Tibial nerve (tissue), 4 donors: ENCODE results near the gene SNAPC4. TPM values are rescaled to one million over a fixed set of nuclear protein-coding genes. Genes with fewer than 3 reads are reported as not detected.

Experiments used
- DNase-seq, 2 donors: peaks; one replicate each; pipeline ENCODE4 v3.0.0-alpha.2; 2019; ENCODE audit warnings: low spot score in 2 of 2
- H3K27ac ChIP-seq, 4 donors: fragments of 200-600 bp; sonication (generic) in 3 of 4; one replicate each; pipeline ENCODE4 v1.5.1; 2017 to 2019; ENCODE audit warnings: mild to moderate bottlenecking in 1 of 4
- H3K27me3 ChIP-seq, 2 donors: fragments of 200-600 bp; sonication (generic) in 1 of 2; one replicate each; pipeline versions ENCODE4 v1.5.1 to v1.6.0; 2017 to 2019
- H3K36me3 ChIP-seq, 3 donors: fragments of 200-600 bp; sonication (generic); one replicate each; pipeline ENCODE4 v1.5.1; 2018 to 2019
- H3K4me1 ChIP-seq, 4 donors: fragments of 200-600 bp; sonication (generic) in 3 of 4; one replicate each; pipeline ENCODE4 v1.5.1; 2017 to 2019
- H3K4me3 ChIP-seq, 4 donors: fragments of 200-600 bp; sonication (generic) in 3 of 4; one replicate each; pipeline ENCODE4 v1.5.1; 2017 to 2019; ENCODE audit warnings: mild to moderate bottlenecking in 1 of 4, moderate library complexity in 1 of 4
- H3K9me3 ChIP-seq, 4 donors: fragments of 200-600 bp; sonication (generic) in 3 of 4; one replicate each; pipeline ENCODE4 v1.5.1; 2017 to 2019
- CTCF ChIP-seq, 5 experiments: fragments of 200-600 bp in 3 of 5; fragments of 450-650 bp in 2 of 5; sonication (generic) in 3 of 5; IDR thresholded peaks; one replicate each; pipeline ENCODE4 v1.5.1; 2016 to 2019; ENCODE audit warnings: antibody characterized with exemption in 5 of 5, mild to moderate bottlenecking in 3 of 5, moderate library complexity in 2 of 5
- EP300 ChIP-seq, 2 donors: sonication (generic); formaldehyde crosslinking; IDR thresholded peaks; one replicate each; pipeline ENCODE4 v1.6.1; 2017; ENCODE audit warnings: antibody characterized with exemption in 2 of 2, mild to moderate bottlenecking in 1 of 2
- POLR2A ChIP-seq, 2 donors: fragments of 450-650 bp; IDR thresholded peaks; one replicate each; pipeline ENCODE4 v1.6.1; 2017; ENCODE audit warnings: antibody characterized with exemption in 2 of 2, mild to moderate bottlenecking in 2 of 2, moderate library complexity in 2 of 2
- WGBS, 2 donors: methylation state at CpG; one replicate each; pipeline ENCODE4 v1.1.5; 2018; 5-methylcytosine and 5-hydroxymethylcytosine counted together
- total RNA-seq, 4 donors: library from RNA; depleted of rRNA; stranded (reverse); fragments of >200 nt; gene quantifications; one replicate each; pipeline ENCODE4 v1.1.0, GENCODE V29; 2016

Gene SNAPC4
- total RNA-seq, 4 donors from 2014 or later: 7.0 to 21.0 (median 9.5) TPM

- H3K4me1 ChIP-seq: peaks cover 0 to 35% (median 11%) of the 10 kb centered on the region in 4 donors
- H3K27ac ChIP-seq: no peak overlapping the region
- H3K4me3 ChIP-seq: no peak overlapping the region
- no peaks in the 10 kb centered on the region for H3K27me3 ChIP-seq
- H3K9me3 ChIP-seq: no peaks in the 10 kb centered on the region
- 53 to 68% methylated on average over 8 to 13 of the region's 18 CpGs for WGBS, 2 donors
- TF ChIP-seq POLR2A (IDR thresholded peaks at IDR 0.05) (no peak), EP300 (IDR thresholded peaks at IDR 0.05) (no peak), CTCF (IDR thresholded peaks at IDR 0.05) (no peak)
- DNase-seq: no peak
- peaks cover 0 to 5% (median 0%) of the 10 kb centered on the region in 3 donors for H3K36me3 ChIP-seq
Observed at GRCh38 chr9:136368190-136368589, 31.8 kb downstream of the SNAPC4 start.

GRCh38 chr9:136367296-136368145, 32.4 kb downstream of the SNAPC4 start:
- DNase-seq: no peak
- H3K27me3 ChIP-seq: no peaks in the 10 kb centered on the region
- peaks cover 0 to 5% (median 0%) of the 10 kb centered on the region in 3 donors for H3K36me3 ChIP-seq
- 80 to 85% methylated on average over 42 to 44 of the region's 45 CpGs for WGBS, 2 donors
- H3K9me3 ChIP-seq: no peaks in the 10 kb centered on the region
- H3K4me1 ChIP-seq: peaks cover 0 to 34% (median 11%) of the 10 kb centered on the region in 4 donors
- no peak overlapping the region for H3K27ac ChIP-seq
- H3K4me3 ChIP-seq: no peak overlapping the region
- no peak for TF ChIP-seq POLR2A (IDR thresholded peaks at IDR 0.05)
- no peak for TF ChIP-seq CTCF (IDR thresholded peaks at IDR 0.05)
- no peak for TF ChIP-seq EP300 (IDR thresholded peaks at IDR 0.05)

- 90 to 94% methylated on average over 8 to 9 of the region's 9 CpGs for WGBS, 2 donors
- Histone ChIP-seq H3K4me1 (peaks cover 0 to 34% (median 12%) of the 10 kb centered on the region in 4 donors), H3K4me3 (no peak overlapping the region), H3K27me3 (no peaks in the 10 kb centered on the region), H3K27ac (no peak overlapping the region), H3K9me3 (no peaks in the 10 kb centered on the region), H3K36me3 (peaks cover 0 to 5% (median 0%) of the 10 kb centered on the region in 3 donors)
- TF ChIP-seq POLR2A (IDR thresholded peaks at IDR 0.05): no peak
- TF ChIP-seq CTCF (IDR thresholded peaks at IDR 0.05): no peak
- no peak for TF ChIP-seq EP300 (IDR thresholded peaks at IDR 0.05)
- DNase-seq: no peak
Observed at GRCh38 chr9:136366826-136367225, 33.1 kb downstream of the SNAPC4 start.

GRCh38 chr9:136365775-136366222, 34.2 kb downstream of the SNAPC4 start:
- WGBS, 2 donors: 51 to 59% methylated on average over 9 of the region's 9 CpGs
- H3K27ac ChIP-seq: no peak overlapping the region
- no peak for TF ChIP-seq EP300 (IDR thresholded peaks at IDR 0.05)
- no peak overlapping the region for H3K4me3 ChIP-seq
- no peaks in the 10 kb centered on the region for H3K27me3 ChIP-seq
- H3K4me1 ChIP-seq: peaks cover 0 to 43% (median 19%) of the 10 kb centered on the region in 4 donors
- peaks cover 0 to 5% (median 0%) of the 10 kb centered on the region in 3 donors for H3K36me3 ChIP-seq
- peak in 1 of 2 donors; percentile 12 for DNase-seq
- no peaks in the 10 kb centered on the region for H3K9me3 ChIP-seq

GRCh38 chr9:136364942-136365774, 34.8 kb downstream of the SNAPC4 start:
- H3K4me3 ChIP-seq: no peak overlapping the region
- WGBS, 2 donors: 64 to 78% methylated on average over 14 to 16 of the region's 31 CpGs

More at GRCh38 chr9:136364942-136365774, 34.8 kb downstream of the SNAPC4 start:
- Histone ChIP-seq H3K36me3 (peaks cover 0 to 2% (median 0%) of the 10 kb centered on the region in 3 donors), H3K4me1 (peaks cover 0 to 50% (median 21%) of the 10 kb centered on the region in 4 donors), H3K27ac (no peak overlapping the region), H3K27me3 (no peaks in the 10 kb centered on the region), H3K9me3 (no peaks in the 10 kb centered on the region)
- no peak for TF ChIP-seq POLR2A (IDR thresholded peaks at IDR 0.05)
- no peak for TF ChIP-seq EP300 (IDR thresholded peaks at IDR 0.05)
- no peak for TF ChIP-seq CTCF (IDR thresholded peaks at IDR 0.05)
- no peak for DNase-seq
